ENCODE measurements around the gene USP35.

USP35 gene

DNA sequence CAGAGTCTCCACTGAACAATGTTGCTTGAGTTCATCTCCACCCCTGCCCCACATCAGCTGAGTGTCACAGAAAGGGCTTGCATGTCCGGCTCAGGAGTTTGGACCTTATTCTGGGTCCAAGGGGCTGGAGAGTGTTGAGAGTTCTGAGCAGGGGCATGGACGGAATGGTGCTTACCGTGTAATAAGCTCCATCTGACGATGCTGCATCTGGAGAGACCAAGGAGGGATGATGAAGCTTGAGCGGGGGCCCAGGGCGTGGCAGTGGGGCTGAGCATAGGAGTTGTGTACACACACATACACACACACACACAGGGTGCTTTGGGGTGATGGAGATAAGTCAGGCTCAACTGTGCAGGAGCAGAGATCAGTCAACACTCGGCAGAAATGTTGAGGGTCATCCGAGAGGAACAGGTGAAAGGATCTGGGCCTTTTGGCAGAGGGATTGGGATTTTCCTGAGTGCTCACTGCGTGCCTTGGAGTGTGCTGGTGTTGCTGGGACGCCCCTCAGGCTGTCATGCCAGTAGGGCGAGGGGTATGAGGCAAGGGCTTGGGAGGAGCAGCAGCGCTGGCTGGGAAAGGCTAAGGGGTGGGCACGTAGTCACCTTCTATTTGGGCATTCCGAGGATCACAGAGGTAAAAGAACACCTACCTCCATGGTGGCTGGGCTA lies 2.3 kb downstream of the USP35 start:
- TF ChIP-seq, protein P1, sequence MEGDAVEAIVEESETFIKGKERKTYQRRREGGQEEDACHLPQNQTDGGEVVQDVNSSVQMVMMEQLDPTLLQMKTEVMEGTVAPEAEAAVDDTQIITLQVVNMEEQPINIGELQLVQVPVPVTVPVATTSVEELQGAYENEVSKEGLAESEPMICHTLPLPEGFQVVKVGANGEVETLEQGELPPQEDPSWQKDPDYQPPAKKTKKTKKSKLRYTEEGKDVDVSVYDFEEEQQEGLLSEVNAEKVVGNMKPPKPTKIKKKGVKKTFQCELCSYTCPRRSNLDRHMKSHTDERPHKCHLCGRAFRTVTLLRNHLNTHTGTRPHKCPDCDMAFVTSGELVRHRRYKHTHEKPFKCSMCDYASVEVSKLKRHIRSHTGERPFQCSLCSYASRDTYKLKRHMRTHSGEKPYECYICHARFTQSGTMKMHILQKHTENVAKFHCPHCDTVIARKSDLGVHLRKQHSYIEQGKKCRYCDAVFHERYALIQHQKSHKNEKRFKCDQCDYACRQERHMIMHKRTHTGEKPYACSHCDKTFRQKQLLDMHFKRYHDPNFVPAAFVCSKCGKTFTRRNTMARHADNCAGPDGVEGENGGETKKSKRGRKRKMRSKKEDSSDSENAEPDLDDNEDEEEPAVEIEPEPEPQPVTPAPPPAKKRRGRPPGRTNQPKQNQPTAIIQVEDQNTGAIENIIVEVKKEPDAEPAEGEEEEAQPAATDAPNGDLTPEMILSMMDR (IDR thresholded peaks at IDR 0.05; ENCODE audit: control insufficient read depth, extremely low read depth, insufficient read depth), result no peak
- no peak overlapping the region for H3K4me3 ChIP-seq (ENCODE audit: low read depth, low read length)
- DNase-seq (ENCODE audit: low read depth), result no peak

DNA sequence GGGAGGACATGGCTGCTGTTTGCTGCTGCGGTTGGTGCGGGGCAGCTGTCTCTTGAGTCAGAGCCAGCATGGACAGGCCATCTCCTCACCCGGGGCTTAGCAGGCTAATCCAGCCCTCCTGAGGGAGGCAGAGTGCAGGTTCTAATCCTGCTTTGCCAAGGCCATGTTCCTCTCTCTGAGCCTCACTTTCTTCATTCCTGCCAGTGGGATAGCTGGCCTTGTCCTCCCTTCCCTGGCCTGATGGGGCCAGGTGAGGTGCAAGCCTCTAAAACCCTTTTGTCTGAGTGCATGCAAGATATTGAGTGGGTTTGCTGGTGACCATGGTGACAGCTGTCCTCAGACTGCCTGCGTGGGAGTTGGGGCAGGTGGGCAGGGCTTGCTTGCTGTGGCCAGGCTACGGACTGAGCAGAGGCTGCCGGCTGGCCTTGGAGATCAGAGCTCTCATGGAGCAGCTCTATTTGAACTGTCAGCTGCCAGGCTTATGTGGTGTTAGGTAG lies 3.6 kb downstream of the USP35 start:
- TF ChIP-seq, protein P1 (IDR thresholded peaks at IDR 0.05; ENCODE audit: control insufficient read depth, extremely low read depth, insufficient read depth), result no peak
- H3K4me3 ChIP-seq (ENCODE audit: low read depth, low read length), result no peak overlapping the region
- no peak for DNase-seq (ENCODE audit: low read depth)

DNA sequence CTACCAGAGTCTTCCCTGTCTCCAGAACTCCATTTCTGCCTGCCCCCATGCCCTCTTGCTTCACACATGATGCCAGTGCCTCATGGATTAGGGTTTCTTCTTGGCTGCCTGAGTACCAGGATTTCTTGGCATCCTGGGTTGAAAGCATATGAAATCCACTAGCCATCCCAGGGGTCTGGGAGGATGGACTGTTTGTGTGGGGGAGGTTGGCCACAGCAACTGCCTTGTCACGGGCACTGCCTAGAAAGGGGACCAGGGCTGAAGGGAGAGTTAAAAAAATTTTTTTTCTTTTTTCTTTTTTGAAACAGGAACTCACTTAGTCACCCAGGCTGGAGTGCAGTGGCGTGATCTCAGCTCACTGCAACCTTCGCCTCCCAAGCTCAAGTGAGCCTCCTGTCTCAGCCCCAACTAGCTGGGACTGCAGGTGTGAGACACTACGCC lies 4.2 kb downstream of the USP35 start:
- no peak overlapping the region for H3K4me3 ChIP-seq (ENCODE audit: low read depth, low read length)
- no peak for DNase-seq (ENCODE audit: low read depth)
- TF ChIP-seq, protein P1 (IDR thresholded peaks at IDR 0.05; ENCODE audit: control insufficient read depth, extremely low read depth, insufficient read depth), result no peak

DNA sequence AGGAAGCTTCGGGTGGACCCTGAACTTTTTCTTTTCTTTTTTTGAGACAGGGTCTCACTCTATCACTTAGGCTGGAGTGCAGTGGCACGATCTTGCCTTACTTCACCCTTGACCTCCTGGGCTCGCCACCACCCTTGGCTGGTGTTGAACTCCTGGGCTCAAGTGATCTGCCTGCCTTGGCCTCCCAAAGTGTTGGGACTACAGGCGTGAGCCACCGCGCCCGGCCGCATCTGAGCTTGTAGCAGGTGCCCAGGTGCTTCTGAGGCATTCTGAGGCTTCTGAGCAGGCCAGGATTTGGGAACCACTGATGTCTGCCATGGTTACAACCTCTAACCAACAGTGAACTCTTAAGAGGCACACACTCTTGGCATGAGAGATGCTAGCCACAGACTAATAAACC lies 5.1 kb downstream of the USP35 start:
- TF ChIP-seq, protein P1 (IDR thresholded peaks at IDR 0.05; ENCODE audit: control insufficient read depth, extremely low read depth, insufficient read depth), result no peak
- DNase-seq (ENCODE audit: low read depth), result no peak
- H3K4me3 ChIP-seq (ENCODE audit: low read depth, low read length), result no peak overlapping the region

DNA sequence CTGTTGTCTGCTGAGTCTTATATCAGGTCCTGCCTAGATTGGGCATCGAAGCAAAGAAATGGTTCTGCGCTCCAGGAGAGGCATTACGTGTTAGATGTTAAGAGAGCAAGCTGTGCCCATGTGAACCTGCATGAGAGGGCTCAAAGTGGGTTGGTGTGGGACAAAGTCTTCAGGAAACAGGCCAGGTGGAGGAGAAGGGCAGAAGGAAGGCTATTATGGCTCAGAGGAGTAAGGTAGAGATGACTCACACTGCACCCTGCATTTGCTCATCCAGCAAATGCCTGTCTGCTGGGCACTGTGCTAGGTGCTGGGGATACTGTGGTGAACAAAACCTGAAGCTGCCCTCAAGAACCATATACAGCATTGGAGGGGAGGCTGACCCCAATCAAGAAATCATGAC lies 5.8 kb downstream of the USP35 start:
- TF ChIP-seq, protein P1 (IDR thresholded peaks at IDR 0.05; ENCODE audit: control insufficient read depth, extremely low read depth, insufficient read depth), result no peak
- no peak for DNase-seq (ENCODE audit: low read depth)
- no peak overlapping the region for H3K4me3 ChIP-seq (ENCODE audit: low read depth, low read length)

DNA sequence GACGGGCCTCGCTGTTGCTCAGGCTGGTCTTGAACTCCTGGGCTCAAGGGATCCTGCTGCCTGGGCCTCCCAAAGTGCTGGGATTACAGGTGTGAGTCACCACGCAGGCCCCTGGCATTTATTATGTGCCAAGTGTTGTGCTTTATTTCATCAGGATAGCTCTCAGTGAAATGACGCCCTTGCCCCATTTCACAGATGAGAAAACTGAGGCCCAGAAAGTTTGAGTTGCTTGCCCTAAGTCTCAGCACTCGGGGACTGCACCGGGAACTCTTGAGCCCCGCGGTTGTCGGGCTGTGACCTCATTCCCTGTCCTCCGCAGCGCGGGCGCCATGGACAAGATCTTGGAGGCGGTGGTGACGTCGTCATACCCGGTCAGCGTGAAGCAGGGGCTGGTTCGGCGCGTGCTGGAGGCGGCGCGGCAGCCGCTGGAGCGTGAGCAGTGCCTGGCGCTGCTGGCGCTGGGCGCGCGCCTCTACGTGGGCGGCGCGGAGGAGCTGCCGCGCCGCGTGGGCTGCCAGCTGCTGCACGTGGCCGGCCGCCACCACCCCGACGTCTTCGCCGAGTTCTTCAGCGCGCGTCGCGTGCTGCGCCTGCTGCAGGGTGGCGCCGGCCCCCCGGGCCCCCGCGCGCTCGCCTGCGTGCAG lies 7.3 kb downstream of the USP35 start:
- TF ChIP-seq, protein P1 (IDR thresholded peaks at IDR 0.05; ENCODE audit: control insufficient read depth, extremely low read depth, insufficient read depth), result no peak

More for the DNA sequence above, 7.3 kb downstream of the USP35 start:
- no peak overlapping the region for H3K4me3 ChIP-seq (ENCODE audit: low read depth, low read length)
- no peak for DNase-seq (ENCODE audit: low read depth)
